HG03575 (cell line): Measurements from ENCODE around the gene ATP2C2.
"Not testable (repeated sequence)": the region's sequence is repeated elsewhere in the genome, so short reads cannot be mapped to it uniquely, and the experiment has no call there.

ENCODE experiments used
- ATAC-seq: cut with Tn5 transposase; IDR thresholded peaks from one replicate; pipeline ENCODE4 v1.9.1; 2021; ENCODE audit not compliant: unreplicated experiment, insufficient number of reproducible peaks, low FRiP score; ENCODE audit errors: extremely low read depth

Gene ATP2C2

GRCh38 chr16:84410361-84411138, 42.2 kb downstream of the ATP2C2 start:
- no peak for ATAC-seq

GRCh38 chr16:84411768-84412167, 43.4 kb downstream of the ATP2C2 start:
- ATAC-seq: no peak

- no peak for ATAC-seq
Measured at GRCh38 chr16:84412262-84412661, 43.9 kb downstream of the ATP2C2 start.

GRCh38 chr16:84413244-84414004, 45.1 kb downstream of the ATP2C2 start:
- no peak for ATAC-seq

- ATAC-seq: no peak
Measured at GRCh38 chr16:84414789-84415326, 46.5 kb downstream of the ATP2C2 start.

GRCh38 chr16:84416407-84417321, 48.3 kb downstream of the ATP2C2 start:
- no peak for ATAC-seq

GRCh38 chr16:84418056-84418849, 49.9 kb downstream of the ATP2C2 start:
- ATAC-seq: no peak

GRCh38 chr16:84419730-84420129, 51.4 kb downstream of the ATP2C2 start:
- no peak for ATAC-seq

GRCh38 chr16:84420556-84420955, 52.2 kb downstream of the ATP2C2 start:
- not testable (repeated sequence) for ATAC-seq

GRCh38 chr16:84421081-84421937, 53.0 kb downstream of the ATP2C2 start:
- ATAC-seq: no peak

- ATAC-seq: no peak
Measured at GRCh38 chr16:84421938-84422220, 53.5 kb downstream of the ATP2C2 start.

- no peak for ATAC-seq
Measured at GRCh38 chr16:84423416-84423837, 55.1 kb downstream of the ATP2C2 start.

GRCh38 chr16:84425696-84426095, 57.4 kb downstream of the ATP2C2 start:
- no peak for ATAC-seq

- ATAC-seq: no peak
Measured at GRCh38 chr16:84426804-84427203, 58.5 kb downstream of the ATP2C2 start.

GRCh38 chr16:84427553-84427952, 59.2 kb downstream of the ATP2C2 start:
- ATAC-seq: no peak

- ATAC-seq: no peak
Measured at GRCh38 chr16:84430860-84431259, 62.5 kb downstream of the ATP2C2 start.

GRCh38 chr16:84434800-84435199, 66.5 kb downstream of the ATP2C2 start:
- ATAC-seq: no peak

GRCh38 chr16:84436196-84436595, 67.9 kb downstream of the ATP2C2 start:
- no peak for ATAC-seq
